Ovary (tissue), 9 donors: ENCODE data around the gene LRRC8C. TPM values are rescaled to one million over a fixed set of nuclear protein-coding genes. Genes with fewer than 3 reads are reported as not detected.

Experiments
- DNase-seq, 5 donors: peaks; one replicate each; pipeline ENCODE4 v3.0.0-alpha.2; 2019 to 2020
- H3K27ac ChIP-seq, 2 donors: fragments of 200-600 bp; one replicate each; pipeline versions ENCODE4 v1.5.1 to v1.8.0; 2019 to 2022
- H3K27me3 ChIP-seq: fragments of 200-600 bp; one replicate; pipeline ENCODE4 v1.8.0; 2022
- H3K36me3 ChIP-seq: fragments of 200-600 bp; sonication (generic); one replicate; pipeline ENCODE4 v1.5.1; 2019
- H3K4me1 ChIP-seq: one replicate; pipeline ENCODE4 v1.8.1; 2013; ENCODE audit warnings: mild to moderate bottlenecking, moderate library complexity; ENCODE audit not compliant: insufficient read depth
- H3K4me3 ChIP-seq: fragments of 200-600 bp; sonication (generic); one replicate; pipeline ENCODE4 v1.5.1; 2017
- H3K9me3 ChIP-seq, 2 donors: fragments of 200-600 bp in 1 of 2; sonication (generic) in 1 of 2; one replicate each; pipeline versions ENCODE4 v1.5.1 to v1.8.1; 2013 to 2019; ENCODE audit warnings: mild to moderate bottlenecking in 1 of 2, moderate library complexity in 1 of 2
- EP300 ChIP-seq: sonication (generic); formaldehyde crosslinking; IDR thresholded peaks from one replicate; pipeline ENCODE4 v1.6.1; 2017; ENCODE audit warnings: antibody characterized with exemption
- POLR2A ChIP-seq: fragments of 450-650 bp; IDR thresholded peaks from one replicate; pipeline ENCODE4 v1.6.1; 2017; ENCODE audit warnings: antibody characterized with exemption, mild to moderate bottlenecking, moderate library complexity
- WGBS, 3 donors: extraction: QIAGEN DNeasy Blood & Tissue Kit in 1 of 3; methylation state at CpG; one replicate each; pipeline versions ENCODE4 v1.1.5 to v1.1.7; 2013 to 2017; 5-methylcytosine and 5-hydroxymethylcytosine counted together
- intact Hi-C, 4 donors: fragments of 100-400 bp; cut with DNase I; formaldehyde crosslinking; loops; one replicate each; pipeline versions ENCODE4 v1.11.0 to v1.15.1; 2022 to 2023
- polyA plus RNA-seq, 2 donors: library from polyadenylated mRNA; stranded (reverse); fragments of 200-250 nt in 1 of 2; fragments of 350-450 nt in 1 of 2; fragmentation: Illumina TruSeq in 1 of 2; extraction: RNeasy Lipid Tissue Mini Kit (QIAGEN cat#74804) in 1 of 2; gene quantifications; one replicate each; pipeline ENCODE4 v1.2.3, GENCODE V29; 2013 to 2014
- total RNA-seq, 7 donors: library from RNA; depleted of rRNA in 2 of 7; stranded (reverse); fragments of >200 nt in 2 of 7; fragmentation: NEBNext Ultra II Directional in 3 of 7; extraction: Animal tissue kit (Norgen Biotek cat#: 25700) in 3 of 7; gene quantifications; one replicate each; pipeline versions ENCODE4 v1.1.0 to v1.2.4, GENCODE V29; 2016 to 2023
- TF ChIP-seq, protein P1 (sequence below), 3 donors: fragments of 450-650 bp in 2 of 3; fragments of 200-600 bp in 1 of 3; IDR thresholded peaks; one replicate each; pipeline versions ENCODE4 v1.5.1 to v1.8.0; 2016 to 2022; ENCODE audit warnings: antibody characterized with exemption in 3 of 3, mild to moderate bottlenecking in 1 of 3
- donor health status: DM: no; HTN: no; CAD: no; lungs with moderate emphysema.
- donor health status: DM: no; HTN: no; CAD: no.
- donor health status: Bipolar disorder and iron deficiency.
- donor health status: DM: yes; HTN: yes; CAD: no.
- donor health status: DM: no; HTN: no; CAD: no.
- donor health status: DM: yes; HTN: yes; CAD: no.

Gene LRRC8C
- total and polyA plus RNA-seq, 9 donors: 5.6 to 11.1 (median 7.2) TPM

DNA sequence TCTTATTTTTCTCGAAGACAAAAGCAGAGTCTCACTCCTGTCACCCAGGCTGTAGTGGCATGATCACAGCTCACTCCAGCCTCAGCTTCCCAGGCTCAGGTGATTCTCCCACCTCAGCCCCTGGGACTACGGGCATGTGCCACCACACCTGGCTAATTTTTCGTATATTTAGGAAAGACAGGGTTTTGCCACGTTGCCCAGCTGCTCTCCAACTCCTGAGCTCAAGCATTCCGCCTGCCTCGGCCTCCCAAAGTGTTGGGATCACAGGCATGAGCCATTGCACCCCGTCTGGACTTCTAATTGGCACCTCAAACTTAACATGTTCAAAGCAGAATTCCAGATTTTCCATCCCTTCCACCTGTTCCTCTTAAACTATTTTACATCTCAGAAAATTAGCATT lies 19.0 kb upstream of the LRRC8C start:
- H3K27ac ChIP-seq: no peak overlapping the region
- WGBS, 3 donors: 90 to 92% (median 92%) methylated on average over 7 of the region's 7 CpGs
- no peak overlapping the region for H3K4me3 ChIP-seq
- intact Hi-C loops: no loop called here
- DNase-seq: no peak
- no peaks in the 10 kb centered on the region for H3K9me3 ChIP-seq
- H3K27me3 ChIP-seq: no peaks in the 10 kb centered on the region
- peaks cover 6% of the 10 kb centered on the region for H3K4me1 ChIP-seq
- no peaks in the 10 kb centered on the region for H3K36me3 ChIP-seq
- TF ChIP-seq, protein P1, sequence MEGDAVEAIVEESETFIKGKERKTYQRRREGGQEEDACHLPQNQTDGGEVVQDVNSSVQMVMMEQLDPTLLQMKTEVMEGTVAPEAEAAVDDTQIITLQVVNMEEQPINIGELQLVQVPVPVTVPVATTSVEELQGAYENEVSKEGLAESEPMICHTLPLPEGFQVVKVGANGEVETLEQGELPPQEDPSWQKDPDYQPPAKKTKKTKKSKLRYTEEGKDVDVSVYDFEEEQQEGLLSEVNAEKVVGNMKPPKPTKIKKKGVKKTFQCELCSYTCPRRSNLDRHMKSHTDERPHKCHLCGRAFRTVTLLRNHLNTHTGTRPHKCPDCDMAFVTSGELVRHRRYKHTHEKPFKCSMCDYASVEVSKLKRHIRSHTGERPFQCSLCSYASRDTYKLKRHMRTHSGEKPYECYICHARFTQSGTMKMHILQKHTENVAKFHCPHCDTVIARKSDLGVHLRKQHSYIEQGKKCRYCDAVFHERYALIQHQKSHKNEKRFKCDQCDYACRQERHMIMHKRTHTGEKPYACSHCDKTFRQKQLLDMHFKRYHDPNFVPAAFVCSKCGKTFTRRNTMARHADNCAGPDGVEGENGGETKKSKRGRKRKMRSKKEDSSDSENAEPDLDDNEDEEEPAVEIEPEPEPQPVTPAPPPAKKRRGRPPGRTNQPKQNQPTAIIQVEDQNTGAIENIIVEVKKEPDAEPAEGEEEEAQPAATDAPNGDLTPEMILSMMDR (IDR thresholded peaks at IDR 0.05): no peak
- TF ChIP-seq POLR2A (no peak), EP300 (no peak)

DNA sequence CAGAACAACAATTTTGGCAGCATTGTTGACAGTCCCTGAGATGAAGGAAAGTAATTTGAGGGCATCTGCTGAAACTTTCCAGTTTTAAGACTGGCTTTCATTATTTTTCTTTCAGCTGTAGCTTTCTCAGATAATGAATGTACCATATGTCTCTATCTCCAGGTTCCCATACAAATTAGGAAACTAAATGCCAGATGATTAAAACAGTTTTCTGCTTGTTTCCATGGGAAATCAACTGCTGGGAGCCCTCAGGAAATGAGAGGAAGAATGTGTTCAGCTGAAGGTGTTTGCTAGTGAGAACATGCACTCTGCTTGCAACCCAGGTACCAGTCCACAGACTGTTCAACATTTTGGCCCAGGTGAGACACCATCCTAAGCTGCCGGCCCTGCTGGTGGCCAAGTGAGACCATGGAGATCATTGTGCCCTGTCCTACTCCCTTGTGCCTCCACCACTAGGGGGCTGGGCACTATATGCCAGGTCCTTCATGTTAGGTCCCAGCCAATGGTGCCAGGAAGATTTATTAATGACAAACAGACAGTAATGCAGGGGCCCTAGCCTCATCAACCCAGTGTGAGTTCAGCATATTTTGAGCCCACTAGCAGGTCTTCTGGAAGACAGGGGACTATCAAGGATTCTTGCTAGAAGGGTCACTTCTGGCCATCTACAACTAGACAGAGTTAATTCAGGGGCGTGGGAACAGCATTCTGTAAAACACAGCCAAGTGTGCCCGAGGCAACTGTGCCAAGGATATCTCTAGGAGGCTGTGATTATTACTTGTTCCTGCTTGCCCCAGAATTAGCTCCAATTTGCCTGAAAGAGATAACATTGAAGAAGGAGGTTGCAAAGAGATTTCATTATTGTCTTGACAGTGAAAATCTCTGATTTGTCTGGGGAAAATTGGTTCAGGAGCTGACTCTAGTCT lies 17.0 kb upstream of the LRRC8C start:
- DNase-seq: no peak
- intact Hi-C loops: no loop called here
- Histone ChIP-seq H3K4me1 (peaks cover 6% of the 10 kb centered on the region), H3K27ac (no peak overlapping the region), H3K4me3 (no peak overlapping the region), H3K9me3 (no peaks in the 10 kb centered on the region), H3K36me3 (no peaks in the 10 kb centered on the region), H3K27me3 (no peaks in the 10 kb centered on the region)
- TF ChIP-seq, protein P1 (IDR thresholded peaks at IDR 0.05): no peak
- TF ChIP-seq POLR2A (no peak), EP300 (no peak)
- 56 to 75% (median 69%) methylated on average over 3 of the region's 3 CpGs for WGBS, 3 donors

DNA sequence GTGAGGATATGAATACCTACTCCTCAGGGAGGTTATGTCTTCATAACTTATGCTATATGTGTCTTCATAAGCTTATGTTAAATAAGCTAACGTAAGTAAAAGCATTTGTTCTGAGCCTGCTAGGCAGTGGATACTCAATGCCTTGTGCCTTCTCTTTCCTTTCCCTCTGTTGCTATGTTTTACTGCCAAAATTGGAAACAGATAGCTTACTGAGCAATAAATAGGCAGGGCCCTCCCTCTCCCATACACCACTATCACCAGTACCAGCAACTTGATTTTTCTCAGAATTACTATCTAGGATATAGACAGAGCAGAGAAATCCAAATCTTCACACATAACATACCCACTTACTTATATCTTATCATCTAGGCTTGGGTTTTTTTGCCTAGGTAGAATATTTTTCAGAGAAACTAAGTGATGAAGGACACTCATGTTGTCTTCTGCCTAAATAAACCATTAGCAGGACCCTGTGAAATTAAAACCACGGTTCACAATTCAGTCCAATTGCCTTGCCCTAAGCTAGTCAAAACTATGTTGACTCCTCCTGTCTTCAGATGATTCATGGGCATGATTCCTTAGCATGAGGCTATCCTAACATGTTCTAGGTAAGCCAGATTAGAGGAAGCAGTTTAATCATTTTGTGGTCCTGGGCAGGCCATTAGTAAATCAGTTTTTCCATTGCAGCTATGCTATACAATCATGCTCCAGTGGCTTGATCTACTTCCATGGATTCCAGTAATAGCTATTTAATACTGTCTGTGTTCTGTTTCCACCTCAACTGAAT lies 15.9 kb upstream of the LRRC8C start:
- WGBS, 3 donors: 46 to 66% (median 60%) methylated on average over 2 of the region's 2 CpGs
- H3K9me3 ChIP-seq: no peaks in the 10 kb centered on the region
- intact Hi-C loops: no loop called here
- no peak for DNase-seq
- H3K27ac ChIP-seq: no peak overlapping the region
- H3K4me3 ChIP-seq: no peak overlapping the region
- no peak for TF ChIP-seq EP300
- TF ChIP-seq, protein P1 (IDR thresholded peaks at IDR 0.05): no peak
- no peaks in the 10 kb centered on the region for H3K36me3 ChIP-seq
- peaks cover 6% of the 10 kb centered on the region for H3K4me1 ChIP-seq
- H3K27me3 ChIP-seq: no peaks in the 10 kb centered on the region

DNA sequence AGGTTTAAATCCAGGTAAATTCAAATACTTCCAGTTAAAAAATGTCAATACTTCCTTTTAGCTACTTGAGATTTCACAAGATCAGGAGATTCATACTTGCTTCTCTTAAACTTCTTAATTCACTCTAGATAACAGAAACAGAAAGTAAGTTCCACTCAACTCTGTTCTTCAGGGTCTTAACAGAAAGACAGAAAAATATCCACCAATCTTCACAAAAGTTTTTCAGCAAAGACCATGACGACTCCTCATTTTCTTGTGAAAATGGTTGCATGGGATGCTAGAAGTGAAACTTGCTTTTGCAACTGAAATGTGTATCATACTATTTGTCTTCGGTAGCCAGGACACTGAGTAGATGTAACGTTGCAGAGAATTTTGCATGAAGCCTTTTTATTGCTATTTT lies 12.3 kb upstream of the LRRC8C start:
- no peaks in the 10 kb centered on the region for H3K9me3 ChIP-seq
- TF ChIP-seq POLR2A (no peak), EP300 (no peak)
- TF ChIP-seq, protein P1 (IDR thresholded peaks at IDR 0.05): no peak
- DNase-seq: no peak
- no peak overlapping the region for H3K4me3 ChIP-seq
- H3K4me1 ChIP-seq: peaks cover 10% of the 10 kb centered on the region
- no peaks in the 10 kb centered on the region for H3K36me3 ChIP-seq
- no peak overlapping the region for H3K27ac ChIP-seq
- 82 to 86% (median 83%) methylated on average over 3 of the region's 3 CpGs for WGBS, 3 donors
- H3K27me3 ChIP-seq: no peaks in the 10 kb centered on the region
- intact Hi-C loops: no loop called here
